Loucy (cell line): Measurements from ENCODE around the gene UNC45A.

Experiments
- CTCF ChIP-seq: fragments of 200-600 bp; sonication (generic); conservative IDR thresholded peaks from 2 replicates; pipeline ENCODE4 v1.5.1; 2014; ENCODE audit warnings: mild to moderate bottlenecking, antibody characterized with exemption, low read length
- EZH2phosphoT487 ChIP-seq: fragments of 200-600 bp; IDR thresholded peaks from 2 replicates; pipeline ENCODE4 v1.6.1; 2018; ENCODE audit warnings: antibody characterized with exemption, mild to moderate bottlenecking, moderate library complexity, borderline replicate concordance

- TF ChIP-seq CTCF (no peak), EZH2phosphoT487 (no peak)
Observed at GRCh38 chr15:90941038-90941437, 6.0 kb downstream of the UNC45A start.
